GM12801 (cell line): ENCODE measurements around the gene ITIH3.

Experiments
- CTCF ChIP-seq: IDR thresholded peaks from one replicate; pipeline ENCODE4 v1.5.1; 2011; ENCODE audit warnings: control low read depth; ENCODE audit not compliant: insufficient read length; ENCODE audit errors: extremely low read depth

The ITIH3 gene

GRCh38 chr3:52801839-52802238 lies 7.2 kb downstream of the ITIH3 start:
- no peak for TF ChIP-seq CTCF

- no peak for TF ChIP-seq CTCF
Measured at GRCh38 chr3:52805270-52806039, 10.9 kb downstream of the ITIH3 start.

- TF ChIP-seq CTCF, result no peak
Measured at GRCh38 chr3:52809149-52809548, 14.6 kb downstream of the ITIH3 start.

GRCh38 chr3:52809662-52810377 lies 15.2 kb downstream of the ITIH3 start:
- no peak for TF ChIP-seq CTCF

GRCh38 chr3:52810923-52811322 lies 16.3 kb downstream of the ITIH3 start:
- no peak for TF ChIP-seq CTCF

- TF ChIP-seq CTCF, result no peak
Measured at GRCh38 chr3:52811452-52812011, 16.9 kb downstream of the ITIH3 start.

GRCh38 chr3:52813810-52814209 lies 19.2 kb downstream of the ITIH3 start:
- no peak for TF ChIP-seq CTCF
